NCI-H2081 (cell line): ENCODE data around the gene PCDHAC2.
A peak's percentile ranks its signal among the peaks of the same experiment; 100 is the strongest.

ENCODE experiments used
- DNase-seq, 2 experiments: peaks; one replicate each; lab custom pipeline; 2025; lab: John Stamatoyannopoulos, UW

The PCDHAC2 gene, protein sequence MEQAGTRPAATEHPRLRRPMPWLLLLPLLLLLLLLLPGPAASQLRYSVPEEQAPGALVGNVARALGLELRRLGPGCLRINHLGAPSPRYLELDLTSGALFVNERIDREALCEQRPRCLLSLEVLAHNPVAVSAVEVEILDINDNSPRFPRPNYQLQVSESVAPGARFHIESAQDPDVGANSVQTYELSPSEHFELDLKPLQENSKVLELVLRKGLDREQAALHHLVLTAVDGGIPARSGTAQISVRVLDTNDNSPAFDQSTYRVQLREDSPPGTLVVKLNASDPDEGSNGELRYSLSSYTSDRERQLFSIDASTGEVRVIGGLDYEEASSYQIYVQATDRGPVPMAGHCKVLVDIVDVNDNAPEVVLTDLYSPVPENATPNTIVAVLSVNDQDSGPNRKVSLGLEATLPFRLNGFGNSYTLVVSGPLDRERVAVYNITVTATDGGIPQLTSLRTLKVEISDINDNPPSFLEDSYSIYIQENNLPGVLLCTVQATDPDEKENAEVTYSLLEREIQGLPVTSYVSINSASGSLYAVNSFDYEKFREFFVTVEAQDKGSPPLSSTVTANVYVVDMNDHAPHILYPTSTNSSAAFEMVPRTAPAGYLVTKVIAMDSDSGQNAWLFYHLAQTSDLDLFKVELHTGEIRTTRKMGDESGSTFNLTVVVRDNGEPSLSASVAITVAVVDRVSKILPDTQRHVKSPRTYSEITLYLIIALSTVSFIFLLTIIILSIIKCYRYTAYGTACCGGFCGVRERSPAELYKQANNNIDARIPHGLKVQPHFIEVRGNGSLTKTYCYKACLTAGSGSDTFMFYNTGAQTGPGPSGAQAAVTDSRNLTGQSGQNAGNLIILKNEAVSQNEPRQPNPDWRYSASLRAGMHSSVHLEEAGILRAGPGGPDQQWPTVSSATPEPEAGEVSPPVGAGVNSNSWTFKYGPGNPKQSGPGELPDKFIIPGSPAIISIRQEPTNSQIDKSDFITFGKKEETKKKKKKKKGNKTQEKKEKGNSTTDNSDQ

DNA sequence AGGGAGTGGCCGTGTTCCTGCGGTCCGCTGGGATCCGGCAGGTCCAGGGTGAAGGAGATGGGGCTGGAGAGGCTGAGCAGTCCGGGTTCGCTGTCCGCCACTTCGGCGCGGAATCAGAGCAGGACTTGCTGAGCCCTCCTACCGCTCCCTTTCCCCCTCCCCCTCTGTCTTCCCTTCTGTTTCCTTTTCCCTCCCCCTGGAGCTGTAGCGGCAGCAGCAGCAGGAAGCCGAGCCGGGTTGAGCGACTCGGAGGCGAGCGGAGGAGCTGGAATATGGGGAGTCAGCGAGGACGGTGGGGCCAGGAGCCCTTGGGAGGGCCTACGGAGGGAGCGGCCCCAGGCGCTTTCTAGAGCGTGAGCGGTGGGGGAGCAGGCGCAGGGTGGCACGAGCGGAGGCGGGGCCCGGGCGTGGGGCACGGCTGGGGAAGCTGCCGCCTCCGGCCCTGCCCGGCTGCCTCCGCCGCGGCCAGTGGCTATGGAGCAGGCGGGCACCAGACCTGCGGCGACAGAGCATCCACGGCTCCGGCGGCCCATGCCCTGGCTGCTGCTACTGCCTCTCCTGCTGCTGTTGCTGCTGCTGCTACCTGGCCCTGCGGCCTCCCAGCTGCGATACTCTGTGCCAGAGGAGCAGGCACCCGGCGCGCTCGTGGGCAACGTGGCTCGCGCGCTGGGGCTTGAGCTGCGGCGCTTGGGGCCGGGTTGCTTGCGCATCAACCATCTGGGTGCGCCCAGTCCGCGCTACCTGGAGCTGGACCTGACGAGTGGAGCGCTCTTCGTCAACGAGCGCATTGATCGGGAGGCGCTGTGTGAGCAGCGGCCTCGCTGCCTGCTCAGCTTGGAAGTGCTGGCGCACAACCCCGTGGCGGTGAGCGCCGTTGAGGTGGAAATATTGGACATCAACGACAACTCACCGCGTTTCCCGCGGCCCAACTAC, at the start of gene PCDHAC2:
Gene PCDHAC2, plus strand, starts transcription at position 184 of the 933 bp plus-strand sequence. Its CDS starts 291 bp downstream, at position 475.
- DNase-seq, result peak; percentile 57 to 63

DNA sequence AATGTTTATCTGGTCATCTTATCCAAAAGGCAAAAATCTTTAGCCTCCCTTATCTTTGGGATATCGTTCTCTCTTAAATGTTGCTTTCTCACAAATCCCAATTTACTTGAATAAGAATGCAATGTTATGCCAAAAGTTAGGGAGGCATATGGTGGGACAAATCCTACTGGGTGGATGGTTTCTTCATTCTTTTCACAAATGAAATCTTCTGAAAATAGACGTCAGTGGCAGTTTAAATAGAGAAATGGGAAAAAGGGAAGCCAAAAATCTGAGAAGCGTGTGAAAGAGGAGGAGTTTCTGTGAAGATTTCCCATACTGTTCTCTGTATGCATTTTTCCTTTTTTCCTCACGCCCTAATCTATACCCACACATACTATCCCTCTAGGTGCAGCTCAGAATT, 42.7 kb upstream of the PCDHAC2 start:
- DNase-seq, result no peak

DNA sequence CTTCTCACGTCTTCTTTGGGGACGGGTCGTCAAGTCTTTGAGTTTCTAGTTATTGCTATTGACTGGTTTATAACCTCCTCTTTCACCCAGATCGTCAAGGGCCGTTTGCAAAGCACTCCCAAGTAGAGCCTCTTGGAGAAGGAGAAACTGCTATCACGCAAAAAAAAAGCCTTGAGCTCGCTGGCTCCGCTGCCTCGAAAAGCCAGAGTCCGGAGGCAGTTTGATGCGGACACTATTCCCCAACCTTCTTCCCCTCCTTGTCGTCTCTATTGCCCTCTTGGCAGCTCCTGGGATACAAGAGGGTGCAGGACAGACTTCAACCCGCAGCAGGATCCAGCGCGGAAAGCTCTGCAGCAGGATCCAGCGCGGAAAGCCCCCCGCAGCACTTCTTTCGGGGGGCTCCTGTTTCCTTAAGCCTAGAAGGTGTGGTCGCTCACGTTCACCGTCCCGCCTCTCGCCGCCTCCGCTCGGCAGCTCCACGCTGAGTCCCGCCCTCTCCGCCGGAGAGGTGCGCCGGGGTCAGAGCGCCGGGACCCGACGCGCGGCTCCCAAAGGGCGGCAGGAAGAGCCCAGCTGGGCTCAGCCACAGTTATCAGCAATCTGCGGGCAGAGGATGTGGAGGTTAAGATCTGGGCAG, 40.4 kb upstream of the PCDHAC2 start, which contains the start of gene PCDHAC1:
Gene PCDHAC1, plus strand, starts transcription at position 494 of the 637 bp plus-strand sequence. CDS start 594 bp downstream, outside the sequence.
- peak; percentile 42 to 52 for DNase-seq

DNA sequence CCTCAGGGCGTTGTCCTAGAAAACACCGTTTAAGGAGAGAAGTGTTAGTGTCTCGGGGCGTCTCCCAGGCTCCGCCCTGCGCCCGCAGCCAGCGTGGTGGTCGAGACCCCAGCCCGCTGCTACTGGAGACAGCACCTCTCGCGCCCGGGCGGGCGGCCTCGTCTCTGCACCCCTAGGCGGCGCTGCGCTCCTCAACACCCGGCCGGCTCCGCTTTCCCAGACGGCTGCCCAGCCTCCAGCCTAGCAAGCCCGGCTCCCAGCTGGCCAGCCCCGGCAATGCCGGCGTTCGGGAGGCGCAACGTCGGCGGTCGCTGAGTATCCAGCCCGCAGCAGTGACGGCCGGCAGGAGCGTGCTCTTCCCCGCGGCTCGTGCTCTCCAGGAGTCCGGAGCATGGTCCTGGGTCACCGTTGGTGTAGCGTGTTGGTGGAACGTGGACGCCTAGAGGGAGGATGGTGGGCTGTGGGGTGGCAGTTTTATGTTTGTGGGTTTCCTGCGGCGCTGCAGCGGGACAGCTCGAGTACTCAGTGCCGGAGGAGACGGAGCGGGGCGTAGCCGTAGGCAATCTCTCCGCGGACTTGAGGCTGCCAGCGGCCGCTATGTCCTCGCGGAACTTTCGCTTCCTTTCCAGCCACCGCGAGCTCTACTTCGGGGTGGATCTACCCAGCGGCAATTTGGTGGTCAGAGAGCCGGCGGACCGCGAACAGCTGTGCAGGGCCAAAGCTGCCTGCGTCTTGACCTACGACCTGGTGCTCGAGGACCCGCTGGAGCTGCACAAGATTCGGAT, 39.6 kb upstream of the PCDHAC2 start:
- peak; percentile 80 to 83 for DNase-seq

DNA sequence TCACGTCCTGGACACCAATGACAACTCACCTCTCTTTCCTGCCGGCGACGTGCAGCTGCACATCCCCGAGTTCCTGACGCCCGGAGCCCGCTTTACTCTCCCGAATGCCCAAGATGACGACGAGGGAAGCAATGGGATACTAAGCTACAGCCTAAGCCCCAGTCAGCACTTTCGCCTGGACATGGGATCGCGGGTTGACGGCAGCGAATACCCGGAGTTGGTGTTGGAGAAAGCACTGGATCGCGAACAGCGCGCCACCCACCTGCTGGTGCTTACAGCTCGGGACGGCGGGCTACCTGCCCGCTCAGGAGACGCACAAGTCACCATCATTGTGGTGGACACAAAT, 39.1 kb upstream of the PCDHAC2 start:
- no peak for DNase-seq

DNA sequence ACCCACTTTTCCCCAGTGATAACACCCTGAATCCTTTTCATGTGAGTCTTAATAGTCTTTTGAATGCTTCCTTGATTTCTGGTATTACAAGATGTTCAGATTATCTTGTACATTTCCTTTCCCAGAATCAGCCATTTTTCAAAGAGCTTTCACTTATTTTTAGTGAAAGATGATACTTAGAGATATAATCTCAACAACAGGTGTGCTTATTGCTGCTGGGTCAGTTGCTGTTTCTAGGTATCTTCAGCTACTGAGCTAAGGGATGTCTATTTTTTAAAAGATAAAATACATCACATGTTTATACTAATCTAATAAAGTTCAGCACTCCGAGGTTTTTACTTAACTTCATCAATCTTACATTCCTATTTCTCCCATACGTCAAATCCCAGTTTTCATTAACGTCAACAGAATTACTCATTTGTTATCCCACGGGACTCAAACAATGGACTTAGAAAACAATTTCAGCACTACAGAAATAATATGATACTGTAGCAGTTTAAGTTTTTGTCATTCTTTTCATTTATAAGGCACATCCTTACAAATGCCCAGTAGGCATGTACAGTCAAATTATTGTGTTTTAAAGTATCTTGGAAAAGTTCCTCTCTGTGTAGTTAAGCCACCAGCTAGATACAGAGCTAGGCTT, 31.2 kb upstream of the PCDHAC2 start:
- no peak for DNase-seq

DNA sequence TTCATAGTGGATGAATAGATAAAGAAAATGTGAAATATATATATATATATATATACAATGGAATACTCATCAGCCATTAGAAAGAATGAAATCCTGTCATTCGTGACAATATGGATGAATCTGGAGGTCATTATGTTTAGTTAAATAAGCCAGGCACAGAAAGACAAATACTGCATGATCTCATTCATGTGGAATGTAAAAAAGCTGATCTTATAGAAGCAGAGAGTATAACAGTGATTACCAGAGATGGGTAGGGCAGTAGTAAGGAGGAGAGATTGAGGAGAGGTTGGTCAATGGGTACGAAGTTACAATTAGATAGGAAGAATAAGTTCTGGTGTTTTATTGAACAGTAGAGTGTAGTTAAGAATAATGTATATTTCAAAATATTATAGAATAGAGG, 19.7 kb upstream of the PCDHAC2 start:
- no peak for DNase-seq

DNA sequence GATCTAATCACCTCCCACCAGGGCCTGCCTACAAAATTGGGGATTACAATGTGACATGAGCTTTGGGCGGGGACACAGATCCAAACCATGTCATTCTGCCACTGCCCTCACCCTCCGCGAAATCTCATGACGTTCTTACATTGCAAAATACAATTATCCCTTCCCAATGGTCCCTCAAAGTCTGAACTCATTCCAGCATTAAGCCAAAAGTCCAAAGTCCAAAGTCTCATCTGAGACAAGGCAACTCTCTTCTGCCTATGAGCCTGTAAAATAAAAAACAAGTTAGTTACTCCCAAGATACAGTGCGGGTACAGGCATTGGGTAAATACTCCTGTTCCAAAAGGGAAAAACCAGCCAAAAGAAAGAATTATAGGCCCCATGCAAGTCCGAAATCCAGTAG, 14.6 kb upstream of the PCDHAC2 start:
- DNase-seq, result no peak

DNA sequence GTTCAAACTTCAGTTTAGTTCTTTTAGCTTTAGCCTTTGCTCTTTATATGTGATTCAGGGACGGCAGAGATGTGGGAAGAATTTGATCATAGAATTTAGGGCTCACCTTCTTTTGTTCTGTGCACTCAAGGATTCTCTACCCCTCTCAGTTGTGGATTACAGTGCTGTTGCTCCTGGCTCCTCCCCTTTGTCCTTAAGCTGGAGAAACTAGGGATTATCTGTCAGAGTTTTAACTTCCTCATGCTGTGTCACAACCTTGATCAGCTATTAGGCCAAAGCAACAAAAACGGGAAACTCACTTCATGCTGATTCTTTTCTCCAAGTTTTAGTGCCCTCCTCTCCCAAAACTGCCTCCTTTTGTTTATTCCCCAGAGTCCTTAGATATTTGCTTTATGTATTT, 13.0 kb upstream of the PCDHAC2 start:
- no peak for DNase-seq

DNA sequence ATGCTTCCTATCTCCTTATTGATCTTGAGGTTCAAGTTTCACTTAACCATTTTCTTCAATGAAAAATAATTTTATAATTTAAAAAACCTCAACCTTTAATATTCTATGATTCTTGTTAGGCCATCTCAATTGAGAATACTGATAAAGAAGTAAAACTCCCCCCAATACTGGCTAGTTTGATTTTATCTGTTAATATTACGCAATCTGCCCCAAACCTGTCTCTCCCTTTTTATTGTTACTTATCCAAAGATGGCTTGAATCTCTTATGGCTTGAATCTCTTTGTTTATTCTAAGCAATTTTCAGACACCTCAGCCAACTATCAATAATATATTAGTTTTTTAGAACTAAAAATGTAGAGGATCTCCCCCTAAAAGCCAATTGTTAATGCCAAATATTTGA, 4.1 kb upstream of the PCDHAC2 start:
- no peak for DNase-seq

DNA sequence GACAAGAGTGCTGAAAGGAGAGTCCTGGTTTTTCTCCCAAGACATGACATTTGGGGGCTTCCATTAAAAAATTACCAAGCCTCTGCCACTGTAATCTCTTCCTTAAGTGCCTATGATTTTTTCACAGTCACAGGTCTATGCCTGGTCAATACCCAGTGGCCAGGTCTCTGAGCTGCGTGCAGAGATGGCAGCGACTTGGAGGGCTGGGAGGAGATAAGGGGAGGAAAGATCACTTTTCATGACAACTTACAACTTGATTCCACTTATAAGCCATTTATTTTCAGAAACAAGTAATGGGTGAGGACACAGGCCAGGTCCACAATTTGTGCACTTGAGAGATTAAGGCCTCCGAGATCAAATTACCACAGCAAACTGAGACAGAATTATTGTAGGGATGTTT, 1.9 kb upstream of the PCDHAC2 start:
- no peak for DNase-seq

DNA sequence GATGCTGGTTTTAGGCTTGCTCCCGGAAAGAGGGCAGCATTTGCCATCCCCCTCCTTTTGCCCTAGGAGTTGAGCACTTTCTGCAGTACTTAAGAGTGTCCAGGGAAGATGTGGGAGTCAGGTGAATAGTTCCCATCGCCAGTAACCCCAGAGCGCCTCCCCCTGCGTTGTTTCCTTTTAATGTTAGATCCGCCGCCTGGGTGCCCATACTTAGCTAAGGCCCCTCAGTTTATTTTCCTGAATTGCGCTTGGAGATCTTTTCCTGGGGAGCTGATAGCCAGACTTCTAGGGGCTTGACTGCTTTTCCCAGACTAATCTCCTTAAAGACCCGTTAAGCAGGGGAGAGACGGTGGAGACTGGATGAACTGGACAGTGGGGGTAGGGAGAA, 377 bp upstream of the PCDHAC2 start:
- peak in 1 of 2 experiments; percentile 10 for DNase-seq

DNA sequence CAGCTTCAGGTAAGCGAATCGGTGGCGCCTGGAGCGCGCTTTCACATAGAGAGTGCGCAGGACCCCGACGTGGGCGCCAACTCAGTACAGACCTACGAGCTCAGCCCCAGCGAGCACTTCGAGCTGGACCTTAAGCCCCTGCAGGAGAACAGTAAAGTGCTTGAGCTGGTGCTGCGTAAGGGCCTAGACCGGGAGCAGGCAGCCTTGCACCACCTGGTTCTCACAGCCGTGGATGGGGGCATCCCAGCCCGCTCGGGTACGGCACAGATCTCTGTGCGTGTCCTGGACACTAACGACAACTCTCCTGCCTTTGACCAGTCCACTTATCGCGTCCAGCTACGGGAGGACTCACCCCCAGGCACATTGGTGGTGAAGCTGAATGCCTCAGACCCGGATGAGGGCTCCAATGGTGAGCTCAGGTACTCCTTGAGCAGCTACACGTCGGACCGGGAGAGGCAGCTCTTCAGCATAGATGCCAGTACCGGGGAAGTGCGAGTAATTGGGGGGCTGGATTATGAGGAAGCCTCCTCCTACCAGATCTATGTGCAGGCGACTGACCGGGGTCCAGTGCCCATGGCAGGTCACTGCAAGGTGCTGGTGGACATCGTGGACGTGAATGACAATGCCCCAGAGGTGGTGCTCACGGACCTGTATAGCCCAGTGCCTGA, 1.1 kb downstream of the PCDHAC2 start:
- no peak for DNase-seq

DNA sequence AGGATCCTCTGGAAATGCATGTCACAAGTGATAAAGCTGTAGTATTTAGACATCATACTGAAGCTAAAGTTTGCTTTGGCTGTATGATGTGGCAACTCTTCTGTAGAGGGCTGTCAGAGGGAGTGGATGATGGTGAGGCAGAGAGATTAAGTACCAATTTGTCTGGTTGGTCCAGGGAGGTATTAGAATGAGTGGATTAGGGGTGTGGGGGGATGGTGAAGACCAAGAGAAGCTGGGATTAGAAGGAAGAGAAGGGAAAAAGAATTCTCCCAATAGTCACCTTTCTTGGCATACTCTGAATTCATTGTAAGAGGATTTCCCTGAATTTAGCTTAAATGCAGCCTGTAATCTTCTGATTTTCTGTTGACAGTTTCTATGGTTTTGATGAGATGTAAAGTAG, 3.6 kb downstream of the PCDHAC2 start:
- DNase-seq, result no peak

DNA sequence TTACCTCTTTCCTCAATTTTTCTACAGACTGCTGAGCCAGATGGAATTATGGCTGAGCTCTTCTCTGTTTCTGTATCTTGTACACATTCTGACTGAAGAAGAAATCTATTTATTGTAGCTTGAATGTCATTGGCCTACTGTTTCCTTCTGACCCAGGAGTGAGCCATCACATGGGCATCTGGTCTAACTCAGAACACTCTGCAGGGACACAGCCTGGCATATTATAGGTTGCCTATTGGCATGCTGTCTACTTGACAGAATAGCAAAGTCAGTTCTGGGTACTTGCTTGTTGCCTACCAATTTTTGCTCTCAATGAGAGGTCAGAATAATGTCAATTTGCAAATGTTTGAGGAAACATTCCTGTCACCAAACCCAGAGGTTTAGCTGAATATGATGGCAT, 7.3 kb downstream of the PCDHAC2 start:
- no peak for DNase-seq

DNA sequence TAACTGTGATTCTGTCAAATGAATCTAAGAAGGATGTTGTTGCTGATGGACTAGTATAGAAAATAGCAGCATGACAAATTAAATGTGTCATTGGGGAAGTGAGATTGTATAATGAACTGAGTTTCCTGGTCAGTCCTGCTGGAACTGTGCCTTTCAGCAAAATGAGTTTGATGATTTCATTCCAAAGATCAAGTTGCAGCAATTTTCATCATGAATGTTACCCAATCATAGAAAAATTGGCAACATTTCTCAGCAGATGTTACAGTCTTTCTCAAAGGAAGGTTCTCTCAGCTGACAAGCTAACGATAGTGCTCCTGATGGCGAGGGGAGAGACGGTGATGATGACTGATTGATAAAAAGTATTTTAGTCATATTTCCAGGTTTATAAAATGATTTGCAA, 10.7 kb downstream of the PCDHAC2 start:
- peak in 1 of 2 experiments; percentile 57 for DNase-seq

DNA sequence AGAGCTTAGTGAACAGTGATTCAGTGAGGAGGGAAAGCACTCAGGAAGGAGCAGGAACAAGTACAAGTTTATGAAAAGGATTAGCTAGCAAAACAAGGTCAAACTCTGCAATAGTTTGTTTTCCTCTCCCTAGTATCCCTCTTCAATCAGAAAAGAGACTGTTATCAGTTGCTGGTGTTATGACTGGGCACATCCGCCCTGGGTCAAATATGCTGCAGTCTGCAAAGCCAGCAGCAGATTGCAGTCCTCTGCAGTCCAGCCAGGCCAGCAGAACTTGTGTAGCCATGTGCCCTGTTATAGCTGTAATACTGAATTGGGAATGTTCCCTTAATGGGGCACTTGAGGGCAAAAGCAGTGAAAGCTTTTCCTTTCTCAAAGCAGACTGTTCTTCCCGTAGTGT, 12.0 kb downstream of the PCDHAC2 start:
- no peak for DNase-seq

DNA sequence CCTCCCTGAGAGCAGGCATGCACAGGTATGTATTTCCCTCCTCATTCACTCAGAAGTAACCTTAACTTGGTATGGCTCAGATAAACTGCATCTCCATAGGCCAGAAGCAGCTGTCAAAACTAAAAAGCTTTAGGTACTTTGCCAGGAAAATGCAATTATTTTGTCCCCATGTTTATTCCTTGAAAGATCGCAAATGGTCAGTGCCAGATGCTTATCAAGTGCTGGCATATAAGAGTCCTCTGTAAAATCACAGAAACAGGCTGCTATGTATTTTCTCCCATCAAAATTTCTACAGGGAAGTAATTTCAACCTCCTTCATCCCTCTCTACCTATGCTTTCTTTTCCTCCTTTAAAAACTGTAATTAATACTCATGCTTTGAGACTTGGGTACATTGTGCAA, 12.7 kb downstream of the PCDHAC2 start:
- DNase-seq, result no peak

DNA sequence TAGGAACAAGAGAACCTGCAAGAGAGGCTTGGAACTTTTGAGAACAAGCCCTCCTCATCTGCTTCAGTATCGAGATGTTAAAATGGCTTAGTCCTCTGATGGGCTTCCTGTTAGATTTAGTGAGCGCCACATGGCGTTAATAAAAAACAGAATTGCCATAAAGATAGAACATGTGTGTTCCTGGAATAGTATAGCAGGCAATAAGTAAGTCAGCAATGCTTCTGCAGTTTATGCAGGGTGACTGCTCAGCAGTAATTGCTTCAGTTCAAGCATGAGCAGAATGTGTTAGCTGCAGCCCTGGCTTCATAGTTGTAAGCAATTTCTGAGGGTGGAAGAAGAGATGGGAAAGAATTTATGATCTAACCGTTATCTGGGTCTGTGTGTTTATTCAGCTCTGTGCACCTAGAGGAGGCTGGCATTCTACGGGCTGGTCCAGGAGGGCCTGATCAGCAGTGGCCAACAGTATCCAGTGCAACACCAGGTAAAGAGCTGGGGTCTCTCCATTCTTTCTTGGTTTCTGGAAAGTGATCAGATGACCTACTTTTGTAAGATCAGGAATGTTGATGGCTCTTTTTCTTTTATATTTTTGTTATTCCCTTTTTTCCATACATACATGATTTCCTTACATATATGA, 15.9 kb downstream of the PCDHAC2 start:
- no peak for DNase-seq
